ENCODE data around the gene ACVR2A. TPM values are rescaled to one million over a fixed set of nuclear protein-coding genes. Genes with fewer than 3 reads are reported as not detected.
A peak's percentile ranks its signal among the peaks of the same experiment; 100 is the strongest.

Gene ACVR2A
- total RNA-seq, 2 experiments from 2014 or later = 14.0 to 15.2 TPM

DNA sequence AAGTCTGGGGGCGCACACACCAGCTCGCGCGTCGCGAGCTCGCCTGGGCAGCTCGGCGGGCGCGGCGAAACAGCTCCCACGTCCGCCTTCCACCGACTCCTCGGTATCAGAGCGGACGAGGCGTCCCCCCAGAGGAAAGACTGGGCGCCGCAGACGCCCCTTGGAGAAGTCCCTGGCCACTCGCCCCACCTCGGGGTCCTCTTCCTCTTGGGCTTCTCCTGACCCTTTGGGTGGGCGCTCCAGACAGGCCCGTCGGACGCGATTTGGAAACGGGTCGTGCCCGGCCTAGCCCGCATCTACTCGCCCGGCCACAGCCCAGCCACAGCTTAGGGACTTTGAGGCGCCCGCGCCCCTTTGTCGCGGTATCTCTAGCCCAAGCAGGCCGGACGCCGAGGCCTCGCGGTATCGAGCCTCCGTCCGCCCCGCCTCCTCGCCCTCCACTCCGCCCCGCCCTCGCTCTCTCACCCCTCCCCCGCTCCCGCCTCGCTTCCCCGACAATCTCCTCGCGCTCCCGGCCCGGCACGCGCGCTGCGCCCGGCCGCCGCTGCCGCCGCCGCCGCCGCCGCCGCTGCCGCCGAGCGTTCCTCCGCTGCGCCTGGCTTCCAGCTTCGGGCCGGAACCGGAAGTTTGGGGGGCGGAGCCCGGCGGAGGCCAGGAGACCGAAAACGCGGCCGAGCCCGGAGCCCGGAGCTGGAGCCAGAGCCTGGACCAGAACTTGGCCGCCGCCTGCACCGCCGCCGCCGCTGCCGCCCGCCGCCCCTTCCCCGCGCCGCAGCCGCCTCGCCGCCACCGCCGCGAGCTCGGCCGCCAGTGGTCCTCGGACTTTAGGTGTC is 749 bp upstream of the ACVR2A start:
- ChIA-PET CTCF (interaction anchor here (0.7 to 1.5 kb wide), 3 partner anchors 13 to 761 kb away, joined by 3 read pairs; no protein-coding TSS in a partner anchor), POLR2A (interaction anchor here (1.1 to 2.7 kb wide), 10 partner anchors 8 to 761 kb away, joined by 3 to 15 read pairs (median 6); no protein-coding TSS in a partner anchor)
- peak; percentile 89 for DNase-seq
- Mint-ChIP-seq H3K4me3 (peak overlapping the region; percentile 92), H3K27me3 (peaks cover 61% of the 10 kb centered on the region), H3K36me3 (ENCODE audit: low read depth) (peaks cover 18% of the 10 kb centered on the region), H3K9me3 (no peaks in the 10 kb centered on the region), H3K4me1 (peaks cover 40% of the 10 kb centered on the region), H3K27ac (peak overlapping the region; percentile 73)

DNA sequence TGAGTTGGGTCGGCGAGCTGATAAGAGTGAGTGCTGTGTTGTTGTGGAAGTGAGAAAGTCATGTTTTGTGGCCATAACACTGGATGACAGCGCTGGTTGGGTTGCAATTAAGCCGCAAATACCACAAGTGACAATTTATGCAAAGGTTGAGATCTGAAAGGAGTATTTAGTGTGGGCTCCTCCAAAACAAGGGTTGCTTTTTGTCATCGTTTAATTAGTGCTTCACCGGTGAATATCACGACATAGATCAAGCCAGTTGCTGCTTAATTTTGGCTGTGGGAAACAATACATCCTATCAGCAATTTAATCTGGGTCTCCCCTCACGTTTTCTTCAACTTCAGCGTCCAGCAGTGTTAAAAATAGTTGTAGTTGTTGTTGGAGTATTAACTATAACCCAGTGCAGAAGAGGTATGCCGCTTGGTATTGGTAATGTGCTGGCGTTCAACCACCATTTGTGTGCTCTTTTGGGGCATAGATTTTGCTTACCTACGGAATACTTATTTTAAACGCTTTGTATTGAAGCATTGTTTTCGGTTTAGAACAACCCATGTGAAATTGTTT is 662 bp downstream of the ACVR2A start:
- Mint-ChIP-seq H3K36me3 (ENCODE audit: low read depth) (peaks cover 25% of the 10 kb centered on the region), H3K27ac (peak overlapping the region; percentile 75), H3K27me3 (peaks cover 56% of the 10 kb centered on the region), H3K4me1 (peaks cover 45% of the 10 kb centered on the region), H3K4me3 (peak overlapping the region; percentile 92), H3K9me3 (no peaks in the 10 kb centered on the region)
- peak; percentile 67 for DNase-seq
- POLR2A ChIA-PET = interaction anchor here (0.8 to 2.7 kb wide), 8 partner anchors 64 to 560 kb away, joined by 3 to 15 read pairs (median 4); partner anchors contain the start of genes MBD5 and ORC4
- CTCF ChIA-PET = interaction anchor here (0.5 kb wide), 1 partner anchor 800 kb away, joined by 4 read pairs; no protein-coding TSS in a partner anchor

DNA sequence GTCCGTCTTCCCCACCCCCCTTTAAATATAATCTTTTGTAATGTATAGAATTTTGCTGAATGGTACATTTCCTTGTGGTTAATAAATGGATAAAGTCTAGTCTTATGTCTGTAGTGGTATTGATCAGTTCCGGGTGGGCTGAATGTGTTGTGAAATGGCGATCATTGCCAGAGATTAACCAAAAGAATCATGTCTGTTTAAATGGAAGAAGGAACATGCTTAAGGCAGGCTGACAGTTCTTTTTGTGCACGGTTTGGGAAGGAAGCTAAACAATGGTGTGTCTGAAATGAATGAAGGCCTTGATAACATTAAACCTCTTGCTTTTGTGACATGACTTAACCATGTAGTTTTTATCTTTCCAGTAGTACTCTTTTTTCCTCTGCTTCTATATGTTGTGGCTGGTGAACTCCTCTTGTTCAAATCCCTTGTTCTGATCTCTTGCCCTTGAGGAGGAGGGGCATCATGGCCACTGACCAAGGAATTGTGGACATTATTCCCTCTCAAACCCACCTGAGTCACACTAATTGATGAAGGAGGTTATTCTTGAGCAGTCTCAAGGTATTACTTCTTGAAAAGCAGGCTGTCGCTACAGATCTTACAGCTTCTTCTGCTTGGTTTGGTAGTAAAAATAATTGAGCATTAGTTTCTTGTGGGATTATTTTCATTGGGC is 1.7 kb downstream of the ACVR2A start:
- H3K36me3 Mint-ChIP-seq (ENCODE audit: low read depth) = peaks cover 29% of the 10 kb centered on the region
- no peaks in the 10 kb centered on the region for H3K9me3 Mint-ChIP-seq
- H3K4me1 Mint-ChIP-seq = peaks cover 53% of the 10 kb centered on the region
- POLR2A ChIA-PET = interaction anchor here (1.2 to 2.5 kb wide), 3 partner anchors 63 to 549 kb away, joined by 3 to 15 read pairs (median 4); no protein-coding TSS in a partner anchor
- CTCF ChIA-PET = interaction anchor here (1.2 kb wide), 1 partner anchor 514 kb away, joined by 3 read pairs; no protein-coding TSS in a partner anchor
- peaks cover 48% of the 10 kb centered on the region for H3K27me3 Mint-ChIP-seq
- H3K4me3 Mint-ChIP-seq = peak overlapping the region; percentile 92
- no peak for DNase-seq
- no peak overlapping the region for H3K27ac Mint-ChIP-seq

- CTCF ChIA-PET = no interaction called here
- H3K4me3 Mint-ChIP-seq = peak overlapping the region; percentile 28
- peaks cover 36% of the 10 kb centered on the region for H3K27me3 Mint-ChIP-seq
- DNase-seq = no peak
- H3K36me3 Mint-ChIP-seq (ENCODE audit: low read depth) = peaks cover 34% of the 10 kb centered on the region
- peaks cover 55% of the 10 kb centered on the region for H3K4me1 Mint-ChIP-seq
- POLR2A ChIA-PET = interaction anchor here (1.6 kb wide), 1 partner anchor 36 kb away, joined by 5 read pairs; no protein-coding TSS in a partner anchor
- H3K9me3 Mint-ChIP-seq = no peaks in the 10 kb centered on the region
- no peak overlapping the region for H3K27ac Mint-ChIP-seq
Measured at GRCh38 chr2:147847746-147848391, 3.0 kb downstream of the ACVR2A start.

DNA sequence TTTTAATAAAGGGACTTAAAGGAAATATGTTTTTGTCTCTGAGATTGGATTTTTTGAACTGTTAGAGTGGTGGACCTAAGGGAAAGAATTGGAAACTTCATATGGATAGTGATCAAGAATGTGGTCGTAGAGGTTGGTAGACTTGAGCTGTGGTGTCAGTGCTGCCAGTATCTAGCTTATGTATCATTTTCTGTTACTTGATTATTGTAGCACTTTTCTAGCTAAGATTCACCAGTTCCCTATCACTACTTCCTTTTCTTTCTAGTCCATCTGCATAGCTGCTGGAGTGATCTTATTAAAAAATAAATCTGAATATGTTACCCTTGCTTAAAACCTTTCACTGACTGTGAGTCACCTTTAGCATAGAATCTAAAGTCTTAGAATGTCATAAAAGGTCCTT is 6.0 kb downstream of the ACVR2A start:
- no peak overlapping the region for H3K4me3 Mint-ChIP-seq
- CTCF ChIA-PET = interaction anchor here (0.7 kb wide), 1 partner anchor 9 kb away, joined by 3 read pairs; no protein-coding TSS in a partner anchor
- H3K9me3 Mint-ChIP-seq = no peaks in the 10 kb centered on the region
- POLR2A ChIA-PET = no interaction called here
- DNase-seq = no peak
- H3K36me3 Mint-ChIP-seq (ENCODE audit: low read depth) = peaks cover 29% of the 10 kb centered on the region
- H3K27me3 Mint-ChIP-seq = peaks cover 23% of the 10 kb centered on the region
- peaks cover 45% of the 10 kb centered on the region for H3K4me1 Mint-ChIP-seq
- H3K27ac Mint-ChIP-seq = no peak overlapping the region

DNA sequence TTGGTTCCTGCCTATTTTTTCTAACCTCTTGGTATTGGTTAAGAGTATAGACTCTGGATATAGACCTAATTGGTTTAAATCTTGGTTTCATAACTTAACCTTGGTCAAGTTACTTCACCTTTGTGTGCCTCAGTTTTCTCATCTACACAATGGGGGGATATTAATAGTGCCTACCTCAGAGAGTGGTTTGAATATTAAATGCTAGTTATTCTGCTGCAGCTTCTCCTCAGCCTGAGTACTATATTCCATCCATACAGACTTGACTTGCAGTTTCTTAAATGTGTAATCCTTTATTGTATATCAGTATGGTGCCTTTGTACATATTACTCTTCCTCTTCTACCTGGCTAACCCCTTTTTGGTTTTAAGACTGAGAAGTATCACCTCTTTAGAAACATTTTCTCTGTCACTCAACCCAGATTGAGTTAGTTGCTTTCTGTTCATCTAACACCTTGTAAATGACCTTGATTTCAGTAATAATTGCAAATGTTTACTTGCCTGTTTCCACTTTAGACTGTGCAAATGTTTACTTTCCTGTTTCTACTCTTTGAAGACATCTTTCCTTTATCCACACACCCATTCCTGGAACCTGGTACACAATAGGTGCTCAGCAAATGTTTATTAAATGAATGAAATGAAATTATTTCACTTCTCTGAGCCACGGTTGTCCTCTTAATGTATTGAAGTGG is 6.6 kb downstream of the ACVR2A start:
- no peak overlapping the region for H3K27ac Mint-ChIP-seq
- ChIA-PET CTCF (interaction anchor here (0.7 kb wide), 1 partner anchor 9 kb away, joined by 3 read pairs; no protein-coding TSS in a partner anchor), POLR2A (interaction anchor here (1.4 kb wide), 1 partner anchor 11 kb away, joined by 3 read pairs; no protein-coding TSS in a partner anchor)
- H3K9me3 Mint-ChIP-seq = no peaks in the 10 kb centered on the region
- DNase-seq = no peak
- no peak overlapping the region for H3K4me3 Mint-ChIP-seq
- peaks cover 28% of the 10 kb centered on the region for H3K36me3 Mint-ChIP-seq (ENCODE audit: low read depth)
- H3K27me3 Mint-ChIP-seq = peaks cover 17% of the 10 kb centered on the region
- peaks cover 40% of the 10 kb centered on the region for H3K4me1 Mint-ChIP-seq

- no peak for DNase-seq
- no peaks in the 10 kb centered on the region for H3K9me3 Mint-ChIP-seq
- CTCF ChIA-PET = no interaction called here
- no peak overlapping the region for H3K27ac Mint-ChIP-seq
- peaks cover 23% of the 10 kb centered on the region for H3K4me1 Mint-ChIP-seq
- H3K4me3 Mint-ChIP-seq = no peak overlapping the region
- POLR2A ChIA-PET = no interaction called here
- H3K36me3 Mint-ChIP-seq (ENCODE audit: low read depth) = peaks cover 17% of the 10 kb centered on the region
- H3K27me3 Mint-ChIP-seq = peaks cover 4% of the 10 kb centered on the region
Measured at GRCh38 chr2:147854557-147855134, 9.8 kb downstream of the ACVR2A start.

DNA sequence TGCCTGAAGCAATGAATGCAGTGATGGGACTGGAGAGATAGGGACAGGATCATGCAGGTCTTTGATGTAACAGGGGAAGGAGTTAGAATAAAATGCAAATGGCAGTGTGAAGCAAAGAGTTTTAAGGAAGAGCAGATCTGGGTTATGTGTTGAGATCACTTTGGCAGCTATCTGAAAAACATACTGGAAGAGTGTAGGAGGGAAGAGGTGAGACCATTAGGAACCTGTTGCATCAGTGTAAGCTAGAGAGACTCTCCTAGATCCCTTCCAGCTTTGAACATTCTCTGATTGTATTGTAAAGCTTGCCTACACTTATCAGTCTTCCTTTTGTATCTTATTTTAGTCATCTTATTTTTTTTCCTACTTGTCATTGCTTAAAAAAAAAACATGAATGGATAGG is 10.5 kb downstream of the ACVR2A start:
- Mint-ChIP-seq H3K4me1 (peaks cover 18% of the 10 kb centered on the region), H3K36me3 (ENCODE audit: low read depth) (peaks cover 12% of the 10 kb centered on the region), H3K9me3 (no peaks in the 10 kb centered on the region), H3K27ac (no peak overlapping the region), H3K27me3 (peaks cover 2% of the 10 kb centered on the region), H3K4me3 (no peak overlapping the region)
- POLR2A ChIA-PET = no interaction called here
- no peak for DNase-seq
- CTCF ChIA-PET = no interaction called here

DNA sequence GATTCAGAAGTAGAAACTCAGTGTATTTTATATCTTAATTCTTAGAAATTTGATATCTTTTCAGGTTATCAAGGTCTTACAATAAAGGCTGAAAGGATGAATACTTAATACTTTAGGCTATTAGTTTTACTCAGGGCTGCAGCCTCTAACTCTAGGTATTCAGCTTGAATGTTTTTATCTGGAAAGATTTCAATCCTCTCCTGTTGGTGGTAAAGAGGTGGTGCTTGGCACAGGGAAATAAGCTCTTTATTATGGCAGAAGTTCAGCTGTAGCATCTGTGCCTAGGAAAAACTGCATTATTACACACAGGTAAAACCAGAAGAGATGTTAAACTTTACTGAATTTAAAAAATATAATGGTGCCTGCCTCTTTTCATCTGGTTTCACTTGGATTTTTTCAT is 11.1 kb downstream of the ACVR2A start:
- CTCF ChIA-PET = no interaction called here

DNA sequence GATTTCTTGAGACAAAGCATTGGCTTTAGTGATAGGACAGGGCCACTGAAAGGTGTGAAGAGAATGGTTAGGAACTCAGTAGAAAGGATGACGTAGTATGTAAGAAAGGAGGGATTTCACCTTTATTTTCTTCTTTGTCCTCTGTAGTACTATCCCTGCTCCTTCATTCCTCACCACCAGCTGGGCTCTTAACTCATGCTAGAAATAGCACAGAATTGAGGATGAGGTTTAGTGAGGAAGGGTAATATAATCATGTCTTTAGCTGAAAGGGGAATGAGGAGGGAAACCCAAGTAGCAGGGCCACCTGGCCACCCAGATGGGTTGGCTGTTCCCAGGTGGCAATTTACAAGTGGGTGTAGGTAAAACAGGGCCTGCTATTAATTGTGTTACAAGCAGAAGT is 15.2 kb downstream of the ACVR2A start:
- Mint-ChIP-seq H3K4me1 (peaks cover 15% of the 10 kb centered on the region), H3K4me3 (no peak overlapping the region), H3K27me3 (no peaks in the 10 kb centered on the region), H3K36me3 (ENCODE audit: low read depth) (no peaks in the 10 kb centered on the region), H3K27ac (no peak overlapping the region), H3K9me3 (no peaks in the 10 kb centered on the region)
- ChIA-PET CTCF (interaction anchor here (1.4 kb wide), 1 partner anchor 9 kb away, joined by 3 read pairs; no protein-coding TSS in a partner anchor), POLR2A (no interaction called here)
- DNase-seq = no peak

More for the DNA sequence above, 11.1 kb downstream of the ACVR2A start:
- H3K27me3 Mint-ChIP-seq = peaks cover 2% of the 10 kb centered on the region
- peaks cover 11% of the 10 kb centered on the region for H3K4me1 Mint-ChIP-seq
- H3K36me3 Mint-ChIP-seq (ENCODE audit: low read depth) = peaks cover 6% of the 10 kb centered on the region
- POLR2A ChIA-PET = no interaction called here
- H3K4me3 Mint-ChIP-seq = no peak overlapping the region
- no peak for DNase-seq
- no peak overlapping the region for H3K27ac Mint-ChIP-seq
- H3K9me3 Mint-ChIP-seq = no peaks in the 10 kb centered on the region

DNA sequence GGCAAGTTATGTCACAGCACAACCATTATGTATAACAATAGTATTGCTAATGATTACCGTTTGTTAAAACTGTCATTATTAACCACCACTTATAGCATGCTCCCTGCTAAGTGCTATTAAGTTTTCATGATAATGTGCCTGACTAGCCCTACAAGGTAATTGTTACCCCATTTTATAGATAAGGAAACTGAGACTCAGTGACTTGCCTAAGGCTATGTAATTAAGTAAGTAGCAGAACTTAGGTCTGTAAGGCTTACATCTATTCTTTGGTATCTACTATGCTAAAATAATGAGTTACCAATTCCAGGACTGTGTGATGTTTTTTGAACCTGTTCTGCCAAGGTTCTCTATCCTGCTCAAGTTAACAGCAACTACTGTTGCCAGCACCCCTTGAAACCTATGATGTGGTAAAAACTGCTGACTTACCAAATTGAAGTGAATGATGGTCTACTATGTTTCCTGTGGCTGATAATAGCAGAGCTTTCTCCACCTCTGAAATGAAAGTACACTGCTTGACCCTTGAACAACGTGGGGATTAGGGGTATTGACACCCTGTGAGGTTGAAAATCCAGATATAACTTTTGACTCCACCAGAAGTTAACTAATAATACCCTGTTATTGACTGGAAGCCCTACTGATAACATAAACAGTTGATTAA is 18.2 kb downstream of the ACVR2A start:
- ChIA-PET CTCF (no interaction called here), POLR2A (no interaction called here)
- no peaks in the 10 kb centered on the region for H3K9me3 Mint-ChIP-seq
- H3K36me3 Mint-ChIP-seq (ENCODE audit: low read depth) = no peaks in the 10 kb centered on the region
- no peak overlapping the region for H3K4me3 Mint-ChIP-seq
- no peaks in the 10 kb centered on the region for H3K27me3 Mint-ChIP-seq
- no peak for DNase-seq
- H3K4me1 Mint-ChIP-seq = peaks cover 12% of the 10 kb centered on the region
- no peak overlapping the region for H3K27ac Mint-ChIP-seq
